Measurements from ENCODE around the gene CAMSAP2. TPM values are rescaled to one million over a fixed set of nuclear protein-coding genes. Genes with fewer than 3 reads are reported as not detected.

CAMSAP2 gene, protein sequence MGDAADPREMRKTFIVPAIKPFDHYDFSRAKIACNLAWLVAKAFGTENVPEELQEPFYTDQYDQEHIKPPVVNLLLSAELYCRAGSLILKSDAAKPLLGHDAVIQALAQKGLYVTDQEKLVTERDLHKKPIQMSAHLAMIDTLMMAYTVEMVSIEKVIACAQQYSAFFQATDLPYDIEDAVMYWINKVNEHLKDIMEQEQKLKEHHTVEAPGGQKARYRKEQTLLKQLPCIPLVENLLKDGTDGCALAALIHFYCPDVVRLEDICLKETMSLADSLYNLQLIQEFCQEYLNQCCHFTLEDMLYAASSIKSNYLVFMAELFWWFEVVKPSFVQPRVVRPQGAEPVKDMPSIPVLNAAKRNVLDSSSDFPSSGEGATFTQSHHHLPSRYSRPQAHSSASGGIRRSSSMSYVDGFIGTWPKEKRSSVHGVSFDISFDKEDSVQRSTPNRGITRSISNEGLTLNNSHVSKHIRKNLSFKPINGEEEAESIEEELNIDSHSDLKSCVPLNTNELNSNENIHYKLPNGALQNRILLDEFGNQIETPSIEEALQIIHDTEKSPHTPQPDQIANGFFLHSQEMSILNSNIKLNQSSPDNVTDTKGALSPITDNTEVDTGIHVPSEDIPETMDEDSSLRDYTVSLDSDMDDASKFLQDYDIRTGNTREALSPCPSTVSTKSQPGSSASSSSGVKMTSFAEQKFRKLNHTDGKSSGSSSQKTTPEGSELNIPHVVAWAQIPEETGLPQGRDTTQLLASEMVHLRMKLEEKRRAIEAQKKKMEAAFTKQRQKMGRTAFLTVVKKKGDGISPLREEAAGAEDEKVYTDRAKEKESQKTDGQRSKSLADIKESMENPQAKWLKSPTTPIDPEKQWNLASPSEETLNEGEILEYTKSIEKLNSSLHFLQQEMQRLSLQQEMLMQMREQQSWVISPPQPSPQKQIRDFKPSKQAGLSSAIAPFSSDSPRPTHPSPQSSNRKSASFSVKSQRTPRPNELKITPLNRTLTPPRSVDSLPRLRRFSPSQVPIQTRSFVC (N-terminal part only)
- total RNA-seq (2014; rRNA removed; shearing (Covaris generic)): 11.5 and 14.2 TPM in 2 replicates

DNA sequence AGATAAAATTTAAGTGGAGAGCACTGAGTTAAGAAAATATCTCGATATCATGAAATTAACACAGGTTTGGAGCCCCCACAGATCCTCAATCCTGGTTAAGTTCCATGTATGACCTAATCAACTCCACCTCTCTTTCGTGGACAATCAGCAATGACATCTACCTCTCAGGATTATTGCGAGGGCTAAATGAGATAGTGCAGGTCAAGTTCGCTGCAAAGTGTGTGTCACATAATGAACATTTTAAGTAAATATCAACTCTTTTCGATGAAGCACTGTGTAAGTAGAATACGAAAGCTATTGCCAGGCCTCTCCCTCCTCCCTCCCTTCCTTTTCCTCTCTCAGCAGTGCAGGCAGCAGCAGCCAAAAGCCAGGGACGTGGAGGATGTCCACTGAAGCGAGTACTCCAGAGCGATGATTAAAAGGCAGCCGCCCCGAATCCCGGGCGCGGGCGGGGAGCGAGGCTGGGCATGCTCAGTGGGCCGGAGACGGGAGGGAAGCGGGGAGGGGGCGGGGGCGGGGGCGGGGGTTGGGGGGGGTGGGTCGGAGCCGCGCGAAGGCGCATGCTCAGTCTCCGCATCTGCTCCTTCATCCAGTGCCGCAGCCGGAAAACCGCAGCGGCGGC lies at the start of gene CAMSAP2:
CAMSAP2 (plus strand) TSS at position 567 of the 622 bp plus-strand sequence. CDS start 935 bp downstream, outside the sequence.
- DNase-seq (ENCODE audit: low spot score): peak; percentile 95
- in situ Hi-C loops (cut with HindIII; ENCODE audit: low sequenced_read_pairs): no loop called here

DNA sequence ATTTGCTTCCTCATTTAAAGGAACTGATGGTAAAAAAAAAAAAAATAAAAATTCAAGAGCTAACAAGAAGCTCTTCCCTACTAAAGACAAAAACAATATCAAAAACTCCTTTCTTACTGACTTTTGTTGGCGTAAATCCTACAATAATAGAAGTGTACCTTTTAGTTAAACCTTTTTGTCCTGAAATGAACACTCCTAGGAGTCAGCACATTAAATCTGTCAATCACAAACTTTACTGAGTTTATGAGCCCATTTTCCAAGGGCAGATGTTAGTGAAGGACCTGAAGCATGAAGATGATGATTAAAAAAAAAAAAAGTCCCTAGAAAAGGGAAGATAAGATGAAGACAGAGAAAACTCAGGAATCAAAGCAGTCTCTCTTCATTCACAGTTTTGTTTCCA lies 46.4 kb upstream of the CAMSAP2 start:
- DNase-seq (ENCODE audit: low spot score): no peak
- in situ Hi-C loops (cut with HindIII; ENCODE audit: low sequenced_read_pairs): no loop called here

DNA sequence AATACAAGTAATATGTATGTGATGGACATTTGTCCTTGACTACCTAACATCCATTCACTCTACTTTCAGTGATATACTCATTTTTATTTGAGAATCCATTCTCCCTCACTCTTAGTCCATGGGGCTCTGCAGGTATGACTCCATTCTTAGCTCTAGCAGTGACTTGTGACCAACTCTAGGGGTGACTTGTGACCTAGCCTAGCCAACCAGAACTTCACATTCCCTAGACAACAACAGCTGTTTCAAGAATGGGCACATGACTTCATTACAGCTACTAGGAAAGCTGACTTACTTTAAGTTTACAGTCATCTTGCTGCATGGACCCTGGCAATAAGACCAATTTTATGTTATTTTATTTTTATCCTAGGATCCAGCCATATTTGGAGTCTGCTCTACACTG lies 45.4 kb upstream of the CAMSAP2 start:
- in situ Hi-C loops (cut with HindIII; ENCODE audit: low sequenced_read_pairs): no loop called here
- DNase-seq (ENCODE audit: low spot score): no peak

DNA sequence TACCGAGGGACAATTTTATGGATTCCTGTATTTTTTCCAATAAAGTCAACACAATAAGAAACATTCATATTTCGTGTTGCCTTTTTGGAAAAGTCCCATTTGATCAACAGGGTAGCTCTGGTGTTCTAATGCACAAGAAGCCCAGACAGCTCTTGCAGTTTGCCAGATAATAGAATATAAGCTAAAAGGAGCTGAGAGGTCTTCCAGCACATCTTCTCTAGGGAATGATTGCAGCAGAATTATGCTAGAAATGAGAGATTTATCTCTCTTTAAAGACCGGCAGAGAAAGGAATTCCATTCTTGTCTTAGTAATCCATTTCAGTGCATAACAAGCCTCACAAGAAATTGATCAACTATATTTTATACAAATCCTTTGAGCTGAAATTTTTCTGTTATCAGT lies 44.0 kb upstream of the CAMSAP2 start:
- no peak for DNase-seq (ENCODE audit: low spot score)
- in situ Hi-C loops (cut with HindIII; ENCODE audit: low sequenced_read_pairs): no loop called here

GRCh38 chr1:200699871-200700270 lies 38.8 kb upstream of the CAMSAP2 start:
- DNase-seq (ENCODE audit: low spot score): no peak
- in situ Hi-C loops (cut with HindIII; ENCODE audit: low sequenced_read_pairs): no loop called here

- peak; percentile 23 for DNase-seq (ENCODE audit: low spot score)
- in situ Hi-C loops (cut with HindIII; ENCODE audit: low sequenced_read_pairs): no loop called here
These were observed 33.6 kb upstream of the CAMSAP2 start for GRCh38 chr1:200704986-200705500.

GRCh38 chr1:200706111-200706814 lies 32.4 kb upstream of the CAMSAP2 start:
- in situ Hi-C loops (cut with HindIII; ENCODE audit: low sequenced_read_pairs): no loop called here
- DNase-seq (ENCODE audit: low spot score): peak; percentile 40

- DNase-seq (ENCODE audit: low spot score): peak; percentile 22
- in situ Hi-C loops (cut with HindIII; ENCODE audit: low sequenced_read_pairs): no loop called here
These were observed 31.6 kb upstream of the CAMSAP2 start for GRCh38 chr1:200707116-200707515.

DNA sequence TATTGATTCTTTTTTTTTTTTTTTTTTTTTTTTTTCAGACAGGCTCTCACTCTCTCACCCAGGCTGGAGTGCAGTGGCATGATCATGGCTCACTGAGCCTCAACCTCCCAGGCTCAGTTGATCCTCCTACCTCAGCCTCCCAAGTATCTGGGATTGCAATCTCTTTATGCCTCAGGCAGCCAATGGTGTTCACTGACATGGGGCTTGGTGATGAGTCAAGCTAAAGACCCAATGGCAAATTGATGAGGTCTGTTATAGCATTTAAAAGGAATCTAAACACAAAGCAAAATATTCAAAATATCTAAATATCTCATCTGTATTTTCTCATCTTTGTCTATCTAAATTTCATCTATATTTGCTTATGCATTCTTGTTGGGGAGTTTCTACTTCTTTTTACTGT lies 30.5 kb upstream of the CAMSAP2 start:
- in situ Hi-C loops (cut with HindIII; ENCODE audit: low sequenced_read_pairs): no loop called here
- DNase-seq (ENCODE audit: low spot score): no peak

DNA sequence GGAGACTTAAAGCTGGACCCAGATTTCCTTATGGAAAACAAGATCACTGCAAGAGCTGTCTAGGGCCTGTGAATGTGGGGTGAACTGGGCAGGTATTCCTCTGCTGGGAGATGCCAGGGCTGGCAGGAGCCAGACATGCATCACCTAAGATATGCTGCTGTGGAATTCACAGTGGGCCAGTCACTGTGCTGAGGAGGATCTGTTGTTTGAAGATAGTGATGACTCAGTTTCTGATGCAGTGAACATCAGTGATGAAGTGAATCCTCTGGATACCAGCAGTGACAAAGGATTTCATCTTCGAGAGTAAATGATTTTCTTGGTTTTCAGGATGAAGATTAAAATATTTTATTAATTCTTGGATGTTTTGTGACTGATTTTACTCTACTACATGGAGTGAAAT lies 29.9 kb upstream of the CAMSAP2 start:
- no peak for DNase-seq (ENCODE audit: low spot score)
- in situ Hi-C loops (cut with HindIII; ENCODE audit: low sequenced_read_pairs): no loop called here

DNA sequence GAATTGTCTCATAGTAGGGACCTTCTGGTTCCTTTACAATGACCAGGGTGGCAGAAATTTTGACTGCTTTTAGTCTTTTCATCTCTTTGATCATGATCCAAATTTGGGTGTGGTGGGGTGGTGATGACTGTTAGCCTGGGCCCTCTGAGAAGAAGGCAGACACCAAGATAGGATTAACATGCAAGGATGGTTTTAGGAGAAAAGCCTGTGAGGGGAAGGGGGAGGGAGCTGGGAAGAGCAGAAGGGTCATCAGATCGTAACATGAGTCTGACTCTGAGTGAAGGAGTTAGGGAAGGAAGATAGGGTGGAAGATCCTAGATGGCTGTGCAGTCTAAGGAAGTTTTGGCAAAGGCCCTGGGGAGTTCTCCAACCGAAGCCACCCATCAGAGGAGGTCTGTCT lies 28.5 kb upstream of the CAMSAP2 start:
- in situ Hi-C loops (cut with HindIII; ENCODE audit: low sequenced_read_pairs): no loop called here
- DNase-seq (ENCODE audit: low spot score): no peak

- in situ Hi-C loops (cut with HindIII; ENCODE audit: low sequenced_read_pairs): no loop called here
- DNase-seq (ENCODE audit: low spot score): no peak
These were observed 24.0 kb upstream of the CAMSAP2 start for GRCh38 chr1:200714504-200715187.

- DNase-seq (ENCODE audit: low spot score): no peak
- in situ Hi-C loops (cut with HindIII; ENCODE audit: low sequenced_read_pairs): no loop called here
These were observed 18.5 kb upstream of the CAMSAP2 start for GRCh38 chr1:200720199-200720598.

- no peak for DNase-seq (ENCODE audit: low spot score)
- in situ Hi-C loops (cut with HindIII; ENCODE audit: low sequenced_read_pairs): no loop called here
These were observed 14.6 kb upstream of the CAMSAP2 start for GRCh38 chr1:200724064-200724463.

- no peak for DNase-seq (ENCODE audit: low spot score)
- in situ Hi-C loops (cut with HindIII; ENCODE audit: low sequenced_read_pairs): no loop called here
These were observed 11.4 kb upstream of the CAMSAP2 start for GRCh38 chr1:200727257-200727656.

DNA sequence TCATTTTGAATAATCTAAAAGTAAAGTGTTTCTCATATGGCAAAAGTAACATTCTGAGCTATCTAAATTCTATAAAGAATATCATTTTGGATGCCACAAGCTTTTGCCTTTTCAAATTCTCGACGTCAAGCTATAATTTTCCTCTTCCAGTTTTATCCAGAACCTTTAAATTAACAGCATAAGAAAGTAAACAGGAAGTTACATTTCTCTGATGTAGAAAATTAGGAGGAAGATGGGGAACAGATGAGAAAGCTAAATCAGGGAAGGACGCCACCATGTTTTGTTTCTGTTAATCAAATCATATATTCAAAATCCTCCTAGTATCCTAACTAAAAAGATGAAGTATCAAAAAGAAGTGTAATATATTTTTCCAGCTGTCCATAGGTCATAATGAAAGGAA lies 8.8 kb upstream of the CAMSAP2 start:
- in situ Hi-C loops (cut with HindIII; ENCODE audit: low sequenced_read_pairs): no loop called here
- DNase-seq (ENCODE audit: low spot score): no peak

GRCh38 chr1:200731654-200732332 lies 6.9 kb upstream of the CAMSAP2 start:
- in situ Hi-C loops (cut with HindIII; ENCODE audit: low sequenced_read_pairs): no loop called here
- DNase-seq (ENCODE audit: low spot score): no peak

- in situ Hi-C loops (cut with HindIII; ENCODE audit: low sequenced_read_pairs): no loop called here
- no peak for DNase-seq (ENCODE audit: low spot score)
These were observed 6.3 kb upstream of the CAMSAP2 start for GRCh38 chr1:200732438-200732837.
